Measurements from ENCODE around the gene ACSL6. TPM values are rescaled to one million over a fixed set of nuclear protein-coding genes. Genes with fewer than 3 reads are reported as not detected.

ACSL6 gene
- total and polyA plus RNA-seq, 4 donors = 0.10 to 6.7 (median 0.38) TPM

DNA sequence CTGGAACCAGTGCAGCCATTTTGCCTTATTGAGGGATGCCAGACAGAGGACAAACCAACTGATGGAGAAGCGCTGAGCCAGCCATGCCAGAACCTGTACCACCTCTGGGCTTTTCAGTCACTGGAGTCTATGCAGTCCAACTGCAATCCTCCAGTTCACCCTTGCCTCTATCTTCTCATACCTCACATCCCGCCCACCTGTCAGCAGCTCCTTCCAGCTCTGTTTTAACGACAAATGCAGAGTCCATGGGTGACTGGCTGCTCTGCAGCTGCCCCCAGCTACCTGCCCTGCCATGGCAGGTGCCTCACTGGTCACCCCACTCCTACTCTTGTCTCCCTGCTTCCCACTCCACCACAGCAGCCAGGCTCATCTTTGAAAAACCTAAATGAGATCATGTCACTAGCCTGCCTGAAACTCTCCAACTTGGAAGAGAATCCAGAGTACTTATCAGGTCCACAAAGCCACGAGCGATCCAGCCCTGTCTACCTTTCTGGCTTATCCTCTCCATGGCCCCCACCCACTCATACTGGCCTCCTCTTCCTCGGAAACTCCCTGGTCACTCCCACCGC lies 14.0 kb upstream of the ACSL6 start:
- H3K27me3 ChIP-seq (ENCODE audit: control insufficient read depth in 3 of 3, insufficient read depth in 3 of 3, low read length in 2 of 3) = peaks cover 0 to 8% (median 0%) of the 10 kb centered on the region in 3 donors
- no peak overlapping the region for H3K27ac ChIP-seq (ENCODE audit: low read depth in 1 of 2, low read length in 1 of 2)
- DNase-seq (no peak), ATAC-seq (ENCODE audit: insufficient read depth, low FRiP score) (no peak)
- 90 to 96% methylated on average over 7 of the region's 7 CpGs for WGBS, 2 donors
- H3K4me1 ChIP-seq (ENCODE audit: control insufficient read depth in 5 of 5, insufficient read depth in 5 of 5, low read length in 5 of 5) = peaks cover 0 to 3% (median 0%) of the 10 kb centered on the region in 5 donors
- no peak overlapping the region for H3K4me3 ChIP-seq
- peaks cover 0 to 3% (median 0%) of the 10 kb centered on the region in 4 donors for H3K9me3 ChIP-seq (ENCODE audit: control insufficient read depth in 4 of 4, insufficient read depth in 3 of 4, low read length in 3 of 4)
- no peak overlapping the region for H3K9ac ChIP-seq (ENCODE audit: insufficient read depth in 1 of 2, low read length in 2 of 2)
- H3K36me3 ChIP-seq (ENCODE audit: control insufficient read depth in 4 of 4, insufficient read depth in 4 of 4, low read length in 4 of 4) = no peaks in the 10 kb centered on the region
- TF ChIP-seq, protein P1, sequence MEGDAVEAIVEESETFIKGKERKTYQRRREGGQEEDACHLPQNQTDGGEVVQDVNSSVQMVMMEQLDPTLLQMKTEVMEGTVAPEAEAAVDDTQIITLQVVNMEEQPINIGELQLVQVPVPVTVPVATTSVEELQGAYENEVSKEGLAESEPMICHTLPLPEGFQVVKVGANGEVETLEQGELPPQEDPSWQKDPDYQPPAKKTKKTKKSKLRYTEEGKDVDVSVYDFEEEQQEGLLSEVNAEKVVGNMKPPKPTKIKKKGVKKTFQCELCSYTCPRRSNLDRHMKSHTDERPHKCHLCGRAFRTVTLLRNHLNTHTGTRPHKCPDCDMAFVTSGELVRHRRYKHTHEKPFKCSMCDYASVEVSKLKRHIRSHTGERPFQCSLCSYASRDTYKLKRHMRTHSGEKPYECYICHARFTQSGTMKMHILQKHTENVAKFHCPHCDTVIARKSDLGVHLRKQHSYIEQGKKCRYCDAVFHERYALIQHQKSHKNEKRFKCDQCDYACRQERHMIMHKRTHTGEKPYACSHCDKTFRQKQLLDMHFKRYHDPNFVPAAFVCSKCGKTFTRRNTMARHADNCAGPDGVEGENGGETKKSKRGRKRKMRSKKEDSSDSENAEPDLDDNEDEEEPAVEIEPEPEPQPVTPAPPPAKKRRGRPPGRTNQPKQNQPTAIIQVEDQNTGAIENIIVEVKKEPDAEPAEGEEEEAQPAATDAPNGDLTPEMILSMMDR (IDR thresholded peaks at IDR 0.05; ENCODE audit: control extremely low read depth, extremely low read depth) = no peak

DNA sequence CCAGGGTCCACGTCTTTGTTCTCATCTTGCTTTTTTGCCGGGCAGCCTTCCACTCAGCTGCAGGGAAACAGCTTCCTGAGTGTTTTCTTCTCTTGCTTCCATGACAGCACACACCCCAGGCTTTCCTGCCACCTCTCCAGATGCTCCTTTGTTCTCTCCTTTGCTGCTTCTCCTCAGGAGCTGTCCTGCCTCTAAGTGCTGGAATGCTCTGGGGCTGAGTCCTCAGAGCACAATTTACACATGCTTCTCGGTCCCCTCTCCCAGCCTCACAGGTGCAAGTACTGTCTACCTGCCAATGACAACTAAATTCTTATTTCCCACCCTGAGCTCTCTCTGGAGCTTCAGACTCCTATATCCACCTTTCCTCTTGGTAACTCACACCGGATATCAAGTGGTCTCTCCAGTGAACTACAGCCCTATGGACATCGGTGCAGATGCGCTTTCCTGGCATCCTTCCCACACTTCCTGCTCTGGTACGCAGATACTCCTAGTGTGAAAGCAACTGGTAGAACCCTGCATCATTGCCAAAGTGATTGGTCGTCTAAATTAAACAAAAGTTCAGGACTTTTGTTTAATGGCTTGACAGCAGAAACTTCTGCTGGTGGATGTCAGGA lies 13.4 kb upstream of the ACSL6 start:
- H3K4me1 ChIP-seq (ENCODE audit: control insufficient read depth in 5 of 5, insufficient read depth in 5 of 5, low read length in 5 of 5) = peaks cover 0 to 3% (median 0%) of the 10 kb centered on the region in 5 donors
- DNase-seq (no peak), ATAC-seq (ENCODE audit: insufficient read depth, low FRiP score) (no peak)
- H3K9ac ChIP-seq (ENCODE audit: insufficient read depth in 1 of 2, low read length in 2 of 2) = no peak overlapping the region
- no peak overlapping the region for H3K27ac ChIP-seq (ENCODE audit: low read depth in 1 of 2, low read length in 1 of 2)
- H3K36me3 ChIP-seq (ENCODE audit: control insufficient read depth in 4 of 4, insufficient read depth in 4 of 4, low read length in 4 of 4) = no peaks in the 10 kb centered on the region
- TF ChIP-seq, protein P1 (IDR thresholded peaks at IDR 0.05; ENCODE audit: control extremely low read depth, extremely low read depth) = no peak
- peaks cover 0 to 3% (median 0%) of the 10 kb centered on the region in 4 donors for H3K9me3 ChIP-seq (ENCODE audit: control insufficient read depth in 4 of 4, insufficient read depth in 3 of 4, low read length in 3 of 4)
- WGBS, 2 donors = 59 to 74% methylated on average over 8 of the region's 8 CpGs
- no peak overlapping the region for H3K4me3 ChIP-seq
- H3K27me3 ChIP-seq (ENCODE audit: control insufficient read depth in 3 of 3, insufficient read depth in 3 of 3, low read length in 2 of 3) = peaks cover 0 to 8% (median 0%) of the 10 kb centered on the region in 3 donors

DNA sequence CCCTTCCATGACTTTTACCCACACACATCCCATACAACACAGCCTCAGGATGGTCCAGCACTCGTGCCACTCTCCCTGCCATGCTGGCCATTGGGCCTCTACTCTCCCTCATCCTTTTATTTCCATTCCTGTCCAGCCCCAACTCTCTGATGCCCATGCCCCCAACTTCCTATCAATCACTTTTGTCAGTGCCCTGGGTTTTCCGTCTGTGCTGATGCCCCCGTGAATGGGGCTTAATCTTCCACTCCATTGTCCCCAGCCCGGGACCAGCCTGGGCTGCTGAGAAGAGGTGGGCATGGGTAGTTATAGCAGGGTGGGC lies 12.6 kb upstream of the ACSL6 start:
- H3K9ac ChIP-seq (ENCODE audit: insufficient read depth in 1 of 2, low read length in 2 of 2) = no peak overlapping the region

More for the DNA sequence above, 12.6 kb upstream of the ACSL6 start:
- no peak overlapping the region for H3K27ac ChIP-seq (ENCODE audit: low read depth in 1 of 2, low read length in 1 of 2)
- peaks cover 0 to 3% (median 0%) of the 10 kb centered on the region in 4 donors for H3K9me3 ChIP-seq (ENCODE audit: control insufficient read depth in 4 of 4, insufficient read depth in 3 of 4, low read length in 3 of 4)
- DNase-seq = no peak
- TF ChIP-seq, protein P1 (IDR thresholded peaks at IDR 0.05; ENCODE audit: control extremely low read depth, extremely low read depth) = no peak
- peaks cover 0 to 5% (median 0%) of the 10 kb centered on the region in 3 donors for H3K27me3 ChIP-seq (ENCODE audit: control insufficient read depth in 3 of 3, insufficient read depth in 3 of 3, low read length in 2 of 3)
- H3K4me3 ChIP-seq = no peak overlapping the region
- WGBS, 2 donors = 62 to 74% methylated on average over 4 of the region's 4 CpGs
- H3K36me3 ChIP-seq (ENCODE audit: control insufficient read depth in 4 of 4, insufficient read depth in 4 of 4, low read length in 4 of 4) = no peaks in the 10 kb centered on the region
- peaks cover 0 to 3% (median 0%) of the 10 kb centered on the region in 5 donors for H3K4me1 ChIP-seq (ENCODE audit: control insufficient read depth in 5 of 5, insufficient read depth in 5 of 5, low read length in 5 of 5)
- no peak for ATAC-seq (ENCODE audit: insufficient read depth, low FRiP score)

Data from lung (tissue), 12 donors.